ENCODE data around the gene ANO2.
A peak's percentile ranks its signal among the peaks of the same experiment; 100 is the strongest.

ANO2 gene

GRCh38 chr12:5969974-5970690, 25.1 kb upstream of the ANO2 start:
- no peak for TF ChIP-seq POLR2A (IDR thresholded peaks at IDR 0.05; ENCODE audit: low read depth, low read length)
- DNase-seq (ENCODE audit: insufficient read length, low spot score) (no peak), FAIRE-seq (no peak)

- FAIRE-seq = no peak
- no peak for DNase-seq (ENCODE audit: insufficient read length, low spot score)
- no peak for TF ChIP-seq POLR2A (IDR thresholded peaks at IDR 0.05; ENCODE audit: low read depth, low read length)
Observed at GRCh38 chr12:5969156-5969973, 24.3 kb upstream of the ANO2 start.

DNA sequence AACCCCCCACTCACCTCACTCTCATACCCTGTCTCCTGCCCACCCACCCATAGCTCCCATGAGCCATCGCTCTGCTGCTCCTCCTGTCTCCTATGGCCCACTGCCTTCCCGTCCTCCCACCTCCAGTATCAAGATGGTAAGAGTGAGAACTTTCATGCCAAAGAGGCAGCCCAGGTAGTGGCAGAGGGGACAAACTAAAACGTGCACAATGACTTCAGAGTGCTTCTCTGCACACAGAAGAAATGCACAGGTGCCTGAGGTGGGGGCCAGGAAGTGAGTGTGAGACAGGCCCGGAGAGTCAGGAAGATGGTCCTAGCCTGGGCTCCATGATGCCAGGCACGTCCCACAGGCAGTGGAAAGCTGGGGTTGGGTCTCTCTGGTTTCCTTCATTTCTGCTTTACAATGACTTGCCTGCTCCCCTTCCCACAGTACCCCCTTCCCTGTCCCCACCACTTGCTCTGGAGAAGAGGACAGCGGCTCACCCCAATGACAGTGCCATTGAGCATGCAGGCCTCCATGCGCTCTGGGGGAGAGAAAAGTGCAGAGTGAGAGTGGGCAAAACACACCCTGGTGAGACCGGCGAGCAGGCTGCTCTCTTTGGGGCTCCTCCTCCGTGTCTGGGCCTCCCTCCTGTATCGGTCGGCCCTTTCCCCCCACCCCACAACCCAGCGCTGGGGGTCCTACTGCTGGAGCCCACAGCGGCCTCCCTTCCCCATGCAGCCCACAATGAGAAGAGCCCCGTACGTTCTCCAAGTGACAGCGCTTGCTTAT, 22.8 kb upstream of the ANO2 start:
- DNase-seq (ENCODE audit: insufficient read length, low spot score) = no peak
- no peak for FAIRE-seq
- TF ChIP-seq POLR2A (IDR thresholded peaks at IDR 0.05; ENCODE audit: low read depth, low read length) = no peak

DNA sequence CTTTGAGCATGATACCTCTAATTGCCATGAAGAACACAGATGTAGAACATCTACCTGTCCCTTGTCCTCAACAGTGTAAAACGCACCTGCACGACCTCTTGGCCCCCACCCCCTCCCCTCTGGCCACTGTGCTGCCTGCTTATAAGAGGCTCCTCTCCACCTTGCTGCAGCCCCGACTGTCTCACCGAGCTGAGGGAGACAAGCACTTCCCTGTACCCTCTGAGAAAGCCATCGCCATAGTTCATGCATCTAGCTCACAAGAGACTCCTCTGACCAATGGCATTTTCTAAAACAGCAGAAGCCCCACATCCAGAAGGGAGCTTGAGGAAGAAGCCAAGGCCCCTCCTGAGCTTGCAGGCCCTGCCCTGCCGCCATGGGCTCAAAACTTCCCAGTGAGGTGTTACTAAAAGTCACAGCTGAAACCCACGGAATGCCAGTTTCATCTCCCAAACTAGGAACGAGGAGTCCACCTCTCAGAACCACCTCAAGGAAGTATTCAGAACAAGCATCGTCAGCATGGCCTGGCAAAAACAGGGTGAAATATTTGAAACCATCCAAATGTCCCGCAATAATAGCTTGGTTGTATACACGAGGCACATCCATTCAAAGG, 21.5 kb upstream of the ANO2 start:
- no peak for TF ChIP-seq POLR2A (IDR thresholded peaks at IDR 0.05; ENCODE audit: low read depth, low read length)
- no peak for DNase-seq (ENCODE audit: insufficient read length, low spot score)
- no peak for FAIRE-seq

DNA sequence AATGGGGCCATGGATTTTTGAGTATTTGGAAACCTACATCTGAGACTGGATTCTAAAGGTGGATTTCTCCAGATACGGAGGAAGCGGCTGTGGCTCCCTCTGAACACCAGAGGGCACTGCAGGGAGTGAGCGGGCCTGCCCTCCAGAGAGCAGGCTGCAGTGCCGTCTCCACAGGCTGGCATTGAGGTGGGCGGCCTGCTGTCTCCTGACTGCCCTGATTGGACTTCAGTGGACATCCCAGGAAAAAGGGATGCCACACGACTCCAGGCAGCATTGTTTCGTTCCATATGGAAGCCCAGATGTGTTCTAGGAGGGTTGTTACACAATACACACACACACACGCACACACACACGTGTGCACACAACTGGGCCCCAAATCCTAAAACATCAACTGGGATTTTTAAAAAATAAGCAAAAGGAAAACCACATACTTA, 20.9 kb upstream of the ANO2 start:
- FAIRE-seq = no peak
- TF ChIP-seq POLR2A (IDR thresholded peaks at IDR 0.05; ENCODE audit: low read depth, low read length) = no peak
- DNase-seq (ENCODE audit: insufficient read length, low spot score) = peak; percentile 53

DNA sequence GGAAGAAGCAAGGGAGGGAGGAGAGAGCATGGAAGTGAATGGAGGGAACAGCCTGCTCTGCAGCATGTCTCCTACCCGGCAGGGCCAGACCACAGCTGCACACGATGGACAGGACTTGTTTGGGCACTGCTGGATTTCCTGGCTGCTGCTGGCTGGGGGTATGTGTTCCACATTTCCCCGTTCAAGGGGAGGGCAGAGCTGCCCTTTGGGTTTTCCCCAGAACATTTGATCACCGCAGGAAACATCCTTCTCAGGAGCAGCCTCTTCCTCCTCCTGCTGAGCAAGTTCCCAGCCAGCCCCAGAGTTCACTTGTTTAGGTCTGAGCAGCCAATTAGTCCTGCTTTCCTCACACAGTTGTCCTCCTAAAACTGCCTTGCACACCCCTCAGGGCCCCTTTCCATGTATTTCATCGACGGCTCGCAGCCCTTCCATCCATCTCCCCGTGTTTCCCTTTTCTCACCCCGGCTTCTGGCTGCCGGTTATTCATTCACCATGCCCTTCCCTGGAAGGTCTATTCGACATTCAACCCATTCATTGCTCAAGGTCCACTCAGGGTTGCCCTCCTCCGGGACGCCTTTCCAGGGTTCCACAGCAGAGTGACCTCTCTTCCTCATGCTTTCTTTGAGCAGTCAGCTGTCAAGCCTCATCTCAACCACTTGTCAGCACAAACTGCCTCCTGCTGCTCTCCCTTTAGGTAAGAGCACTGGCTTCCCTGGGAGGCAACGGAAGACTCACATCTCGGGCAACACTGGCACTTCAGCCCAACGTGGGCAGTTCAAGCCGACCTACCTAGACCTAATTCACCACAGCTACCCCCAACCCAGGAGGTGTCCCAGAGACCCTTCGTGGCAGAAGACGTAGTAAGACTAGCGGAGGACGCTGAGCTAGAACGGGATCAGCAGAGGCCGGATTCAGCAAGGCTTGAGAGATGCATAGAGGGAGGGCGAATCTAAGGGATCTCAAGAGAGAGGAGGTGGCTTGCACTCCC, 20.1 kb upstream of the ANO2 start:
- no peak for TF ChIP-seq POLR2A (IDR thresholded peaks at IDR 0.05; ENCODE audit: low read depth, low read length)
- DNase-seq (ENCODE audit: insufficient read length, low spot score) (no peak), FAIRE-seq (no peak)

- FAIRE-seq (no peak), DNase-seq (ENCODE audit: insufficient read length, low spot score) (no peak)
- no peak for TF ChIP-seq POLR2A (IDR thresholded peaks at IDR 0.05; ENCODE audit: low read depth, low read length)
Observed at GRCh38 chr12:5963515-5963914, 18.5 kb upstream of the ANO2 start.

DNA sequence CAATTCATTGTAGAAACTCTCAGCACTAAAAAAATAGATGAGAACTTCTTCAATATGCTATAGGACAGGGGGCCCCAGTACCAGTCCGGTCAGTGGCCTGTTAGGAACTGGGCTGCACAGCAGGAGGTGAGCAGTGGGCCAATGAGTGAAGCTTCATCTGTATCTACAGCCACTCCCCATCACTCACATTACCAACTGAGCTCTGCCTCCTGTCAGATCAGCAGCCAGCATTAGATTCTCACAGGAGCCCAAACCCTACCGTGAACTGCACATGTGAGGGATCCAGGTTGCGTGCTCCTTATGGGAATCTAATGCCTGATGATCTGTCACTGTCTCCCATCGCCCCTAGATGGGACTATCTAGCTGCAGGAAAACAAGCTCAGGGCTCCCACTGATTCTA, 15.7 kb upstream of the ANO2 start:
- DNase-seq (ENCODE audit: insufficient read length, low spot score) (no peak), FAIRE-seq (no peak)

GRCh38 chr12:5956987-5957386, 11.9 kb upstream of the ANO2 start:
- TF ChIP-seq POLR2A (IDR thresholded peaks at IDR 0.05; ENCODE audit: low read depth, low read length) = no peak
- DNase-seq (ENCODE audit: insufficient read length, low spot score) = no peak
- no peak for FAIRE-seq

More for the DNA sequence above, 15.7 kb upstream of the ANO2 start:
- TF ChIP-seq POLR2A (IDR thresholded peaks at IDR 0.05; ENCODE audit: low read depth, low read length) = no peak

DNA sequence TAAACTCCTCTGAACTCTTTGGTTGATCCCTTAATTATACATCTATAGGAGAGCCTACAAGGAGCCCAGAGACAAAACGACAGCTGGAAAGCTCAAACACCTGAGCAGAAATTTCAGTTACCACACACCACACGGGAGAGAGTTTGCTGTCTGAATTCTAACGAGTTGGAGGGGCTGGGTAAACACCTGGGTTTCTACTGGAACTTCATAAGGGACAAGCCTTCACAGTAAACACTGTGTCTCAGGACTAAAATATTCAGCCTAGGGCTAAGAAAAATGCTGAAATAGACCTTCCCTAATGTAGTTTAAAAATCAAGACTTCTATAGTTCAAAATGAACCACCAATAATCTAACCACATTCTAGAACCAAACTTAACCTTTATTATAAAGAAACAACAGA, 9.6 kb upstream of the ANO2 start:
- no peak for TF ChIP-seq POLR2A (IDR thresholded peaks at IDR 0.05; ENCODE audit: low read depth, low read length)
- DNase-seq (ENCODE audit: insufficient read length, low spot score) = no peak
- FAIRE-seq = no peak

GRCh38 chr12:5953835-5954586, 9.0 kb upstream of the ANO2 start:
- DNase-seq (ENCODE audit: insufficient read length, low spot score) (no peak), FAIRE-seq (no peak)
- no peak for TF ChIP-seq POLR2A (IDR thresholded peaks at IDR 0.05; ENCODE audit: low read depth, low read length)

- TF ChIP-seq POLR2A (IDR thresholded peaks at IDR 0.05; ENCODE audit: low read depth, low read length) = no peak
- FAIRE-seq = no peak
- no peak for DNase-seq (ENCODE audit: insufficient read length, low spot score)
Observed at GRCh38 chr12:5952031-5952430, 7.0 kb upstream of the ANO2 start.
